WTC11 (cell line): Measurements from ENCODE around the gene NHLRC3.

Source experiments
- CREB1 ChIP-seq: sonication (generic); formaldehyde crosslinking; IDR thresholded peaks from 2 replicates; pipeline ENCODE4 v1.8.0; 2023; ENCODE audit warnings: mild to moderate bottlenecking, missing genetic modification reagents
- ESRRA ChIP-seq: sonication (generic); formaldehyde crosslinking; IDR thresholded peaks from 2 replicates; pipeline ENCODE4 v1.8.1; 2022; ENCODE audit warnings: mild to moderate bottlenecking, missing genetic modification reagents, borderline replicate concordance
- IRF2 ChIP-seq: sonication (generic); formaldehyde crosslinking; IDR thresholded peaks from 2 replicates; pipeline ENCODE4 v1.8.0; 2022; ENCODE audit warnings: low read depth, missing genetic modification reagents, borderline replicate concordance
- JUN ChIP-seq: sonication (generic); formaldehyde crosslinking; IDR thresholded peaks from 2 replicates; pipeline ENCODE4 v1.8.0; 2023; ENCODE audit warnings: mild to moderate bottlenecking, missing genetic modification reagents
- NR1H2 ChIP-seq: sonication (generic); formaldehyde crosslinking; IDR thresholded peaks from 2 replicates; pipeline ENCODE4 v1.9.0; 2021; ENCODE audit warnings: mild to moderate bottlenecking, moderate library complexity, missing genetic modification reagents
- OVOL2 ChIP-seq: fragments of 250-450 bp; sonication (Bioruptor Pico); IDR thresholded peaks from 2 replicates; pipeline ENCODE4 v1.9.0; 2021; ENCODE audit warnings: mild to moderate bottlenecking, borderline replicate concordance
- SMAD4 ChIP-seq: sonication (generic); formaldehyde crosslinking; IDR thresholded peaks from 2 replicates; pipeline ENCODE4 v1.8.0; 2022; ENCODE audit warnings: mild to moderate bottlenecking, missing genetic modification reagents
- SP1 ChIP-seq: sonication (generic); formaldehyde crosslinking; conservative IDR thresholded peaks from 2 replicates; pipeline ENCODE4 v1.8.1; 2022; ENCODE audit warnings: missing genetic modification reagents
- ZNF138 ChIP-seq: sonication (generic); formaldehyde crosslinking; conservative IDR thresholded peaks from 2 replicates; pipeline ENCODE4 v1.8.1; 2022; ENCODE audit warnings: mild to moderate bottlenecking, moderate library complexity, missing genetic modification reagents
- ZNF263 ChIP-seq: sonication (generic); formaldehyde crosslinking; IDR thresholded peaks from 2 replicates; pipeline ENCODE4 v1.8.1; 2022; ENCODE audit warnings: low read depth, mild to moderate bottlenecking, moderate library complexity, missing genetic modification reagents
- TF ChIP-seq, protein P1 (sequence below): fragments of 200-600 bp; IDR thresholded peaks from 2 replicates; pipeline ENCODE4 v1.8.0; 2022; ENCODE audit warnings: antibody characterized with exemption
- TF ChIP-seq, protein P2 (sequence below): sonication (generic); formaldehyde crosslinking; IDR thresholded peaks from 2 replicates; pipeline ENCODE4 v1.8.1; 2022; ENCODE audit warnings: low read depth, missing genetic modification reagents, borderline replicate concordance
- TF ChIP-seq, protein P3 (sequence below): sonication (generic); formaldehyde crosslinking; IDR thresholded peaks from 2 replicates; pipeline ENCODE4 v1.8.0; 2023; ENCODE audit warnings: missing genetic modification reagents

DNA sequence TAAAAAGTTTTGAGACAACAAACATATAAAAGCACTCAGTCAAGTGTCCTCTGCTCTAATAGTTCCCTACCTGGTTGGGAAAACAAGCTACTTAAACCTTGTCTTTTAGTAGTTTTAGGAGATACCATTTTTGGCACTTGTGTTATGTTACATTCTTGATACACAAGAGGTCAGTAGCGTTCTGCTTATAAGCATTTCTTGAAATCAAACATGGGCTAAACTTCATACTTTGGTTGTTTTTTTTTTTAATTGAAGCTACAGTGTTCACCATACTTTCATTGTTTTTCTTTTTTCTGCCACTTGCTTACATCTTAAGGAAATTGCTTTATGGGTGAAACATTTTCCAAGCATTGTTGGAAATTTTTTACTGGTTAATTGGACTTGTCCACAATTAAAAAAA, 12.9 kb downstream of the NHLRC3 start:
- TF ChIP-seq, protein P1, sequence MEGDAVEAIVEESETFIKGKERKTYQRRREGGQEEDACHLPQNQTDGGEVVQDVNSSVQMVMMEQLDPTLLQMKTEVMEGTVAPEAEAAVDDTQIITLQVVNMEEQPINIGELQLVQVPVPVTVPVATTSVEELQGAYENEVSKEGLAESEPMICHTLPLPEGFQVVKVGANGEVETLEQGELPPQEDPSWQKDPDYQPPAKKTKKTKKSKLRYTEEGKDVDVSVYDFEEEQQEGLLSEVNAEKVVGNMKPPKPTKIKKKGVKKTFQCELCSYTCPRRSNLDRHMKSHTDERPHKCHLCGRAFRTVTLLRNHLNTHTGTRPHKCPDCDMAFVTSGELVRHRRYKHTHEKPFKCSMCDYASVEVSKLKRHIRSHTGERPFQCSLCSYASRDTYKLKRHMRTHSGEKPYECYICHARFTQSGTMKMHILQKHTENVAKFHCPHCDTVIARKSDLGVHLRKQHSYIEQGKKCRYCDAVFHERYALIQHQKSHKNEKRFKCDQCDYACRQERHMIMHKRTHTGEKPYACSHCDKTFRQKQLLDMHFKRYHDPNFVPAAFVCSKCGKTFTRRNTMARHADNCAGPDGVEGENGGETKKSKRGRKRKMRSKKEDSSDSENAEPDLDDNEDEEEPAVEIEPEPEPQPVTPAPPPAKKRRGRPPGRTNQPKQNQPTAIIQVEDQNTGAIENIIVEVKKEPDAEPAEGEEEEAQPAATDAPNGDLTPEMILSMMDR: no peak
- TF ChIP-seq NR1H2 (CRISPR knock-in tag): no peak
- TF ChIP-seq ZNF263 (CRISPR knock-in tag): no peak
- TF ChIP-seq, protein P2, sequence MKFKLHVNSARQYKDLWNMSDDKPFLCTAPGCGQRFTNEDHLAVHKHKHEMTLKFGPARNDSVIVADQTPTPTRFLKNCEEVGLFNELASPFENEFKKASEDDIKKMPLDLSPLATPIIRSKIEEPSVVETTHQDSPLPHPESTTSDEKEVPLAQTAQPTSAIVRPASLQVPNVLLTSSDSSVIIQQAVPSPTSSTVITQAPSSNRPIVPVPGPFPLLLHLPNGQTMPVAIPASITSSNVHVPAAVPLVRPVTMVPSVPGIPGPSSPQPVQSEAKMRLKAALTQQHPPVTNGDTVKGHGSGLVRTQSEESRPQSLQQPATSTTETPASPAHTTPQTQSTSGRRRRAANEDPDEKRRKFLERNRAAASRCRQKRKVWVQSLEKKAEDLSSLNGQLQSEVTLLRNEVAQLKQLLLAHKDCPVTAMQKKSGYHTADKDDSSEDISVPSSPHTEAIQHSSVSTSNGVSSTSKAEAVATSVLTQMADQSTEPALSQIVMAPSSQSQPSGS (CRISPR knock-in tag): no peak
- no peak for TF ChIP-seq OVOL2 (CRISPR knock-in tag)
- TF ChIP-seq JUN (CRISPR knock-in tag): no peak
- TF ChIP-seq ESRRA (CRISPR knock-in tag): no peak
- no peak for TF ChIP-seq SP1 (CRISPR knock-in tag)
- no peak for TF ChIP-seq CREB1 (CRISPR knock-in tag)
- TF ChIP-seq, protein P3, sequence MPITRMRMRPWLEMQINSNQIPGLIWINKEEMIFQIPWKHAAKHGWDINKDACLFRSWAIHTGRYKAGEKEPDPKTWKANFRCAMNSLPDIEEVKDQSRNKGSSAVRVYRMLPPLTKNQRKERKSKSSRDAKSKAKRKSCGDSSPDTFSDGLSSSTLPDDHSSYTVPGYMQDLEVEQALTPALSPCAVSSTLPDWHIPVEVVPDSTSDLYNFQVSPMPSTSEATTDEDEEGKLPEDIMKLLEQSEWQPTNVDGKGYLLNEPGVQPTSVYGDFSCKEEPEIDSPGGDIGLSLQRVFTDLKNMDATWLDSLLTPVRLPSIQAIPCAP (CRISPR knock-in tag): no peak
- no peak for TF ChIP-seq SMAD4
- TF ChIP-seq ZNF138 (CRISPR knock-in tag): no peak
- no peak for TF ChIP-seq IRF2 (CRISPR knock-in tag)
